HepG2 (cell line): ENCODE data around the gene CCDC69. TPM values are rescaled to one million over a fixed set of nuclear protein-coding genes. Genes with fewer than 3 reads are reported as not detected.

Experiments used
- ATAC-seq: fragments of 200-7000 bp; cut with Tn5 transposase; 3 replicates; pipeline ENCODE4 v1.9.1; 2020; ENCODE audit warnings: mild to moderate bottlenecking, moderate library complexity
- BruUV-seq: library from RNA; stranded (reverse); fragments of 400-500 nt; replicated peaks from 2 replicates; lab custom pipeline; 2021; lab: Mats Ljungman, UMichigan
- CTCF ChIA-PET: fragments of 300-600 bp; formaldehyde crosslinking; extraction: SDS; loops from one replicate; lab custom pipeline; 2021; ENCODE audit warnings: low total read pairs, inconsistent platforms, low intra/inter-chr PET ratio; lab: Yijun Ruan, JAX
- POLR2A ChIA-PET: fragments of 350-600 bp; sonication (Branson Sonifier 250); formaldehyde crosslinking; loops from one replicate; lab custom pipeline; 2020; ENCODE audit warnings: antibody characterized with exemption, inconsistent platforms; lab: Yijun Ruan, JAX
- DNase-seq: peaks from one replicate; pipeline ENCODE4 v3.0.0-alpha.2; 2015; ENCODE audit warnings: low spot score
- FAIRE-seq: peaks from 3 replicates; lab custom pipeline; 2011; peaks lifted over from hg19 to GRCh38; lab: Jason Lieb, UNC
- H2AFZ ChIP-seq: one replicate; pipeline ENCODE4 v1.6.1; 2011; ENCODE audit warnings: low read length, inconsistent platforms
- H3K27ac ChIP-seq: fragments of 300-600 bp; 3 replicates; pipeline ENCODE4 v1.8.0; 2011; ENCODE audit warnings: mixed run types, mild to moderate bottlenecking, mixed read lengths, low read length, inconsistent platforms; ENCODE audit not compliant: insufficient read depth; ENCODE audit errors: extremely low read length
- H3K27me3 ChIP-seq, 2 experiments: fragments of 200-600 bp in 1 of 2; 2 replicates in 1 of 2; 3 replicates in 1 of 2; pipeline versions ENCODE4 v1.6.0 to v1.8.0; 2011; ENCODE audit warnings: low read length in 2 of 2, mild to moderate bottlenecking in 2 of 2, moderate library complexity in 2 of 2, inconsistent platforms in 1 of 2; ENCODE audit not compliant: insufficient read depth in 2 of 2, control insufficient read depth in 1 of 2
- H3K36me3 ChIP-seq, 2 experiments: fragments of 200-600 bp in 1 of 2; replicated peaks in 1 of 2; 2 replicates in 1 of 2; 3 replicates in 1 of 2; pipeline versions ENCODE4 v1.5.1 to v1.8.0; 2011; ENCODE audit warnings: low read length in 2 of 2, inconsistent platforms in 1 of 2; ENCODE audit not compliant: insufficient read depth in 2 of 2, control insufficient read depth in 1 of 2
- H3K4me1 ChIP-seq: 2 replicates; pipeline ENCODE4 v1.5.1; 2012; ENCODE audit warnings: low read length, inconsistent platforms; ENCODE audit not compliant: insufficient read depth
- H3K4me2 ChIP-seq: 2 replicates; pipeline ENCODE4 v1.6.0; 2011; ENCODE audit warnings: low read depth, low read length, inconsistent platforms
- H3K4me3 ChIP-seq, 3 experiments: fragments of 200-600 bp in 1 of 3; sonication (generic), shearing (Covaris generic) in 1 of 3; replicated peaks in 1 of 3; 2 replicates each; pipeline ENCODE4 v1.5.1; 2011 to 2016; ENCODE audit warnings: low read length in 3 of 3, inconsistent platforms in 2 of 3, low read depth in 2 of 3, mild to moderate bottlenecking in 2 of 3, control low read depth in 1 of 3, mixed read lengths in 1 of 3; ENCODE audit not compliant: insufficient read depth in 1 of 3
- H3K79me2 ChIP-seq: one replicate; pipeline ENCODE4 v1.6.1; 2011; ENCODE audit warnings: low read length, inconsistent platforms; ENCODE audit not compliant: insufficient read depth
- H3K9ac ChIP-seq: 2 replicates; pipeline ENCODE4 v1.6.0; 2011; ENCODE audit warnings: mild to moderate bottlenecking, low read depth, low read length, inconsistent platforms; ENCODE audit not compliant: insufficient read depth
- H3K9me3 ChIP-seq: 2 replicates; pipeline ENCODE4 v1.5.1; 2012; ENCODE audit warnings: mild to moderate bottlenecking, low read length
- H4K20me1 ChIP-seq: 2 replicates; pipeline ENCODE4 v1.6.0; 2011; ENCODE audit warnings: inconsistent platforms, mild to moderate bottlenecking, low read length, moderate library complexity; ENCODE audit not compliant: insufficient read depth
- HDAC2 ChIP-seq: sonication (generic); formaldehyde crosslinking; IDR thresholded peaks from 2 replicates; pipeline ENCODE4 v1.4.0; 2020; ENCODE audit warnings: missing genetic modification reagents
- HMG20B ChIP-seq: conservative IDR thresholded peaks from 2 replicates; pipeline ENCODE4 v1.6.1; 2016; ENCODE audit warnings: missing genetic modification reagents, missing compliant biosample characterization
- HNF1A ChIP-seq, 2 experiments: sonication (generic) in 1 of 2; formaldehyde crosslinking in 1 of 2; IDR thresholded peaks; 2 replicates each; pipeline versions ENCODE4 v1.4.0 to v1.6.1; 2016 to 2020; ENCODE audit warnings: borderline replicate concordance in 1 of 2, low read depth in 1 of 2, mild to moderate bottlenecking in 1 of 2, missing genetic modification reagents in 1 of 2
- KDM5A ChIP-seq: fragments of 200-600 bp; sonication (generic); IDR thresholded peaks from 2 replicates; pipeline ENCODE4 v1.7.0; 2018; ENCODE audit warnings: antibody characterized with exemption, mild to moderate bottlenecking, low read length, borderline replicate concordance
- KIAA2018 ChIP-seq: sonication (generic); formaldehyde crosslinking; IDR thresholded peaks from 2 replicates; pipeline ENCODE4 v1.5.0; 2020; ENCODE audit warnings: mild to moderate bottlenecking, missing genetic modification reagents, borderline replicate concordance
- KMT2A ChIP-seq: sonication (generic); formaldehyde crosslinking; IDR thresholded peaks from 2 replicates; pipeline ENCODE4 v1.4.0; 2020; ENCODE audit warnings: missing genetic modification reagents
- MBNL3 ChIP-seq: fragments of 250-450 bp; sonication (Bioruptor Pico); conservative IDR thresholded peaks from 2 replicates; pipeline ENCODE4 v1.8.0; 2022; ENCODE audit warnings: mild to moderate bottlenecking, inconsistent platforms
- MIXL1 ChIP-seq: IDR thresholded peaks from 2 replicates; pipeline ENCODE4 v1.6.1; 2016
- MXI1 ChIP-seq: IDR thresholded peaks from 3 replicates; pipeline ENCODE4 v1.6.1; 2012; ENCODE audit warnings: low read depth, low read length, inconsistent platforms, borderline replicate concordance
- NCOR1 ChIP-seq: fragments of 200-600 bp; sonication (generic); IDR thresholded peaks from 2 replicates; pipeline ENCODE4 v1.7.0; 2017; ENCODE audit warnings: antibody characterized with exemption, low read length, borderline replicate concordance
- ZNF660 ChIP-seq: sonication (generic); formaldehyde crosslinking; IDR thresholded peaks from 2 replicates; pipeline ENCODE4 v1.5.1; 2020; ENCODE audit warnings: mild to moderate bottlenecking, low read depth, missing genetic modification reagents, borderline replicate concordance
- WGBS: methylation state at CpG from one replicate; pipeline ENCODE4 v1.1.6; 2017; ENCODE audit warnings: low lambda C conversion rate; 5-methylcytosine and 5-hydroxymethylcytosine counted together
- in situ Hi-C: cut with HindIII; loops from 2 replicates; pipeline ENCODE4 v1.10.0; 2017; ENCODE audit warnings: low pct_unique_long_range_greater_than_20kb; ENCODE audit not compliant: extremely low pct_ligation_motif_present
- intact Hi-C: fragments of 100-400 bp; cut with micrococcal nuclease; formaldehyde crosslinking; loops from one replicate; pipeline ENCODE4 v1.10.0; 2022; ENCODE audit not compliant: unreplicated experiment
- polyA plus RNA-seq, 8 experiments: library from polyadenylated mRNA; depleted of rRNA in 3 of 8; stranded (reverse) in 7 of 8; unstranded in 1 of 8; fragments of >200 nt; fragmentation: Illumina TruSeq in 4 of 8; extraction: Trizol in 4 of 8; gene quantifications; 2 replicates each; pipeline versions ENCODE4 v1.2.1 to v1.2.3, GENCODE V29; 2011 to 2016; ENCODE audit warnings: low read depth in 4 of 8, missing spikeins in 1 of 8, mixed read lengths in 1 of 8; ENCODE audit not compliant: insufficient read depth in 1 of 8
- total RNA-seq, 5 experiments: library from RNA; depleted of rRNA; stranded (reverse); fragments of >200 nt; fragmentation: Illumina TruSeq; extraction: Trizol; gene quantifications; 2 replicates each; pipeline ENCODE4 v1.2.3, GENCODE V29; 2016; ENCODE audit warnings: low read depth in 1 of 5

CCDC69 gene
- total and polyA plus RNA-seq, 2 of the 13 experiments (the other 11 are each of a cell fraction or from before 2014, with no cell fraction given), result 12.2 to 45.2 TPM

GRCh38 chr5:151141535-151141934 is 82.4 kb downstream of the CCDC69 start:
- Histone ChIP-seq H3K4me3 (no peak overlapping the region), H3K79me2 (peaks cover 11% of the 10 kb centered on the region), H3K4me2 (no peak overlapping the region), H2AFZ (no peak overlapping the region), H3K36me3 (peaks cover 18 to 79% of the 10 kb centered on the region in 2 experiments; a peak in 4 of 5 replicates), H3K4me1 (peaks cover 6% of the 10 kb centered on the region; the same call in 1 of the 2 replicates), H3K27me3 (no peaks in the 10 kb centered on the region), H3K9me3 (no peaks in the 10 kb centered on the region), H3K27ac (no peak overlapping the region), H4K20me1 (no peaks in the 10 kb centered on the region; the same call in 1 of the 2 replicates), H3K9ac (no peak overlapping the region)
- ChIA-PET CTCF (no interaction called here), POLR2A (no interaction called here)
- no peak for DNase-seq
- ATAC-seq, result no peak
- in situ Hi-C loops, result no loop called here
- TF ChIP-seq MBNL3 (CRISPR knock-in tag), result no peak
- no peak for TF ChIP-seq HNF1A (IDR thresholded peaks at IDR 0.05; ENCODE audit: low read depth)
- no peak for TF ChIP-seq HNF1A (CRISPR knock-in tag; IDR thresholded peaks at IDR 0.05; ENCODE audit: borderline replicate concordance)
- no peak for TF ChIP-seq KMT2A (CRISPR knock-in tag)
- no peak for TF ChIP-seq KDM5A
- no peak for TF ChIP-seq KIAA2018 (CRISPR knock-in tag)
- no peak for TF ChIP-seq HMG20B
- TF ChIP-seq MXI1, result no peak
- no peak for TF ChIP-seq MIXL1 (CRISPR knock-in tag)
- TF ChIP-seq HDAC2, result no peak
- TF ChIP-seq NCOR1, result no peak
- TF ChIP-seq ZNF660 (CRISPR knock-in tag), result no peak
- BruUV-seq, result no TSS peak
- intact Hi-C loops, result no loop called here
- WGBS, result 100% methylated on average over 5 of the region's 15 CpGs
- FAIRE-seq, result no peak
